OCI-LY1 (cell line): Measurements from ENCODE around the gene LASP1NB.

ENCODE experiments used
- H2AFZ ChIP-seq: fragments of 200-600 bp; sonication (generic), shearing (Covaris generic); 2 replicates; pipeline ENCODE4 v1.6.0; 2014; ENCODE audit warnings: antibody characterized with exemption, mild to moderate bottlenecking, low read length
- H3F3A ChIP-seq: fragments of 200-600 bp; sonication (generic), shearing (Covaris generic); 2 replicates; pipeline ENCODE4 v1.6.0; 2014; ENCODE audit warnings: mild to moderate bottlenecking, antibody characterized with exemption, low read length, moderate library complexity; ENCODE audit not compliant: insufficient read depth
- H3K27ac ChIP-seq: fragments of 200-600 bp; sonication (generic); 2 replicates; pipeline ENCODE4 v1.5.1; 2014; ENCODE audit warnings: low read length, mixed run types, mild to moderate bottlenecking, low read depth; ENCODE audit not compliant: poor library complexity, severe bottlenecking
- H3K27me3 ChIP-seq: fragments of 200-600 bp; sonication (generic); 2 replicates; pipeline ENCODE4 v1.6.0; 2014; ENCODE audit warnings: antibody characterized with exemption, mild to moderate bottlenecking, low read length, moderate library complexity; ENCODE audit not compliant: insufficient read depth
- H3K36me3 ChIP-seq: fragments of 200-600 bp; sonication (generic); 2 replicates; pipeline ENCODE4 v1.6.1; 2014; ENCODE audit warnings: mild to moderate bottlenecking, antibody characterized with exemption, low read length, moderate library complexity, mixed read lengths; ENCODE audit not compliant: insufficient read depth
- H3K4me1 ChIP-seq: fragments of 200-600 bp; sonication (generic); 2 replicates; pipeline ENCODE4 v1.5.1; 2014; ENCODE audit warnings: mild to moderate bottlenecking, low read length, moderate library complexity; ENCODE audit not compliant: insufficient read depth, severe bottlenecking
- H3K4me2 ChIP-seq: fragments of 200-600 bp; sonication (generic), shearing (Covaris generic); 2 replicates; pipeline ENCODE4 v1.6.1; 2014; ENCODE audit warnings: low read length
- H3K4me3 ChIP-seq: fragments of 200-600 bp; sonication (generic); 2 replicates; pipeline ENCODE4 v1.5.1; 2014; ENCODE audit warnings: low read length, low read depth, mild to moderate bottlenecking, mixed read lengths; ENCODE audit not compliant: poor library complexity, severe bottlenecking
- H3K79me2 ChIP-seq: fragments of 200-600 bp; shearing (Covaris generic); 2 replicates; pipeline ENCODE4 v1.6.1; 2016; ENCODE audit warnings: mixed run types, low read length, mixed read lengths; ENCODE audit not compliant: insufficient read depth
- H3K9ac ChIP-seq: fragments of 200-600 bp; sonication (generic), shearing (Covaris generic); 2 replicates; pipeline ENCODE4 v1.6.1; 2014; ENCODE audit warnings: mild to moderate bottlenecking, low read length, mixed read lengths
- H3K9me2 ChIP-seq: fragments of 200-600 bp; sonication (generic), shearing (Covaris generic); 2 replicates; pipeline ENCODE4 v1.6.1; 2014; ENCODE audit warnings: low read depth, mild to moderate bottlenecking, low read length, mixed read lengths
- H3K9me3 ChIP-seq: fragments of 200-600 bp; shearing (Covaris generic); 2 replicates; pipeline ENCODE4 v1.6.1; 2014; ENCODE audit warnings: low read length, mixed read lengths
- H4K20me1 ChIP-seq: fragments of 200-600 bp; sonication (generic), shearing (Covaris generic); 2 replicates; pipeline ENCODE4 v1.6.0; 2016; ENCODE audit warnings: mild to moderate bottlenecking, low read length; ENCODE audit not compliant: insufficient read depth
- CTCF ChIP-seq: fragments of 200-600 bp; sonication (generic), shearing (Covaris generic); IDR thresholded peaks from 2 replicates; pipeline ENCODE4 v1.5.1; 2017; ENCODE audit warnings: mild to moderate bottlenecking, antibody characterized with exemption, low read length, moderate library complexity, mixed read lengths
- EZH2 ChIP-seq: fragments of 200-600 bp; sonication (generic), shearing (Covaris generic); IDR thresholded peaks from 2 replicates; pipeline ENCODE4 v1.8.0; 2017; ENCODE audit warnings: borderline replicate concordance, mixed run types, mild to moderate bottlenecking, antibody characterized with exemption, low read length, moderate library complexity, mixed read lengths

LASP1NB gene

GRCh38 chr17:38961413-38961812, 36.0 kb downstream of the LASP1NB start:
- no peaks in the 10 kb centered on the region for H3K79me2 ChIP-seq
- no peak overlapping the region for H3K4me3 ChIP-seq
- H3K36me3 ChIP-seq, result no peaks in the 10 kb centered on the region
- H3K4me2 ChIP-seq, result no peak overlapping the region
- TF ChIP-seq EZH2 (no peak), CTCF (no peak)
- no peak overlapping the region for H2AFZ ChIP-seq
- H3K9me2 ChIP-seq, result no peaks in the 10 kb centered on the region
- H3F3A ChIP-seq, result no peaks in the 10 kb centered on the region
- no peaks in the 10 kb centered on the region for H4K20me1 ChIP-seq
- H3K9ac ChIP-seq, result no peak overlapping the region
- H3K9me3 ChIP-seq, result no peaks in the 10 kb centered on the region
- no peaks in the 10 kb centered on the region for H3K4me1 ChIP-seq
- no peak overlapping the region for H3K27ac ChIP-seq
- no peaks in the 10 kb centered on the region for H3K27me3 ChIP-seq

- Histone ChIP-seq H3K4me1 (peaks cover 10% of the 10 kb centered on the region), H3K27me3 (peaks cover 8% of the 10 kb centered on the region; the same call in 1 of the 2 replicates), H2AFZ (no peak within 1 kb of the TSS), H3K9me3 (no peaks in the 10 kb centered on the region), H3F3A (no peaks in the 10 kb centered on the region), H3K27ac (no peak within 1 kb of the TSS), H3K9ac (peak within 1 kb of the TSS; percentile 18; the same call in 1 of the 2 replicates), H4K20me1 (no peaks in the 10 kb centered on the region), H3K36me3 (no peaks in the 10 kb centered on the region), H3K9me2 (no peaks in the 10 kb centered on the region), H3K79me2 (no peaks in the 10 kb centered on the region), H3K4me3 (peak within 1 kb of the TSS; percentile 40), H3K4me2 (peak within 1 kb of the TSS; percentile 46)
- TF ChIP-seq CTCF (no peak), EZH2 (no peak)
Measured at GRCh38 chr17:38967290-38967738, 41.9 kb downstream of the LASP1NB start, which contains the start of gene FBXO47. Gene FBXO47, minus strand, starts transcription at chr17:38967403. Its CDS starts 4,378 bp downstream, at chr17:38963025.

- H2AFZ ChIP-seq, result no peak overlapping the region
- H3K4me2 ChIP-seq, result no peak overlapping the region
- H3K79me2 ChIP-seq, result no peaks in the 10 kb centered on the region
Measured at GRCh38 chr17:38969281-38969680, 43.9 kb downstream of the LASP1NB start.

More at GRCh38 chr17:38969281-38969680, 43.9 kb downstream of the LASP1NB start:
- H3K4me1 ChIP-seq, result peaks cover 10% of the 10 kb centered on the region
- no peak overlapping the region for H3K27ac ChIP-seq
- no peaks in the 10 kb centered on the region for H4K20me1 ChIP-seq
- no peak for TF ChIP-seq CTCF
- TF ChIP-seq EZH2, result no peak
- no peak overlapping the region for H3K9ac ChIP-seq
- peaks cover 8% of the 10 kb centered on the region; the same call in 1 of the 2 replicates for H3K27me3 ChIP-seq
- no peaks in the 10 kb centered on the region for H3K9me2 ChIP-seq
- H3F3A ChIP-seq, result no peaks in the 10 kb centered on the region
- no peaks in the 10 kb centered on the region for H3K9me3 ChIP-seq
- no peak overlapping the region for H3K4me3 ChIP-seq
- no peaks in the 10 kb centered on the region for H3K36me3 ChIP-seq
